ENCODE measurements around the gene RUSF1. TPM values are rescaled to one million over a fixed set of nuclear protein-coding genes. Genes with fewer than 3 reads are reported as not detected.

RUSF1 gene
- total and polyA plus RNA-seq, 4 donors: 15.3 to 71.7 (median 56.5) TPM

DNA sequence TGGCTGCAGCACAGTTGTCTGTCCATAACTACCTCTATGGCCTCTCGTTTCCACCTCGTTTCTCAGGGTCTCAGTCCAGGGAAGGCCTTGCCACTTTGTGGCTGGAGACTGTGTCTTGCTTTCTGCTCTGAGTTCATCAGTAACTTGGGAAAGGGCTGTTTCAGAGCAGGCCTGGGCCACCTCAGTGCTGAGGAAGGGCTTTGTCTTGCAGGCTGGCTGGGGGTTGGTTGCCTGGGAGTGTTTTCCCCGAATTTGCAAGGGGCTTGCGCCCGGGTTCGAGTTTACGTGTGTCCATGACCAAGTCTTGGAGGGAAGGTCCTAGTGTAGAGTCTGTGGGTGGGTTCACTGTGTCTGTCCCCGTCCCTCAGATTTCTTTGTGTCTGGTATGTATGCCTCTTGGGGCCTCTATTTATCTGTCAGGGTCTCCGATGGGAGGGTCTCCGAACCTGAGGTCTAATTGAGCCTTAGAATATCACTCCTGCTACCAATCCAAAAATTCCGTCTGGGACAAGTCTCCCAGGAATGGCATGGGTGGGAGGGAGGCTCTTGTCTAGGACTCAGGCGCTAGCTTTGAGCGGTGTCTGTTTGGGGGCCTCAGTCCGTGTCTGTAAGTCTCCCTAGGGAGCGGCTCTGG, 36.8 kb downstream of the RUSF1 start:
- Histone ChIP-seq H3K36me3 (ENCODE audit: control insufficient read depth in 1 of 2, insufficient read depth in 2 of 2, low read length in 1 of 2) (peaks cover 0 to 7% of the 10 kb centered on the region in 2 donors), H3K4me3 (ENCODE audit: low read length in 2 of 2) (peak overlapping the region; percentile 79 to 92), H3K9me3 (ENCODE audit: control insufficient read depth, low read length) (no peaks in the 10 kb centered on the region), H3K27me3 (ENCODE audit: control insufficient read depth in 1 of 2, insufficient read depth in 2 of 2, low read length in 1 of 2) (no peaks in the 10 kb centered on the region), H3K27ac (ENCODE audit: low read depth in 1 of 2, low read length in 2 of 2) (peak overlapping the region; percentile 77 to 78), H3K4me1 (ENCODE audit: control insufficient read depth in 1 of 2, insufficient read depth in 2 of 2, low read length in 2 of 2) (no peaks in the 10 kb centered on the region)
- intact Hi-C loops (cut with DNase I): no loop called here
- DNase-seq (peak in 1 of 2 donors; percentile 45), ATAC-seq (ENCODE audit: low FRiP score) (no peak)
- 3 to 5% methylated on average over 15 of the region's 15 CpGs for WGBS, 2 donors

DNA sequence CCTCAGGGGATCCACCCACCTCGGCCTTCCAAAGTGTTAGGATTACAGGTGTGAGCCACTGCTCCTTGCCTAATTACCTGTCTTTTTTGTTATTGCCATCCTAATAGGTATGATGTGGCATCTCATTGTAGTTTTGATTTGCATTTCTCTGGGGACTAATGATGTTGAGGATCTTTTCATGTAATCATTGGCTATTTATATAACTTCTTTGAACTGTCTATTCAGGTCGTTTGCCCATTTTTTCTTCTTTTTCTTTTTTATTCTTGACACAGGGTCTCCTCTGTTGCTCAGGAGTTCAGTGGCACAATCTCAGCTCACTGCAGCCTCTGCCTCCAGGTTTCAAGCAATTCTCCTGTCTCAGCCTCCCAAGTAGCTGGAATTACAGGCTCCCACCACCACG, 37.6 kb downstream of the RUSF1 start:
- H3K9me3 ChIP-seq (ENCODE audit: control insufficient read depth, low read length): no peaks in the 10 kb centered on the region
- intact Hi-C loops (cut with DNase I): no loop called here
- no peak overlapping the region for H3K4me3 ChIP-seq (ENCODE audit: low read length in 2 of 2)
- H3K27ac ChIP-seq (ENCODE audit: low read depth in 1 of 2, low read length in 2 of 2): peak overlapping the region in 1 of 2 donors; percentile 77
- no peak for DNase-seq
- H3K4me1 ChIP-seq (ENCODE audit: control insufficient read depth in 1 of 2, insufficient read depth in 2 of 2, low read length in 2 of 2): no peaks in the 10 kb centered on the region
- WGBS, 2 donors: 77 to 87% methylated on average over 3 of the region's 3 CpGs
- H3K27me3 ChIP-seq (ENCODE audit: control insufficient read depth in 1 of 2, insufficient read depth in 2 of 2, low read length in 1 of 2): no peaks in the 10 kb centered on the region
- H3K36me3 ChIP-seq (ENCODE audit: control insufficient read depth in 1 of 2, insufficient read depth in 2 of 2, low read length in 1 of 2): peaks cover 0 to 4% of the 10 kb centered on the region in 2 donors
- no peak for ATAC-seq (ENCODE audit: low FRiP score)

DNA sequence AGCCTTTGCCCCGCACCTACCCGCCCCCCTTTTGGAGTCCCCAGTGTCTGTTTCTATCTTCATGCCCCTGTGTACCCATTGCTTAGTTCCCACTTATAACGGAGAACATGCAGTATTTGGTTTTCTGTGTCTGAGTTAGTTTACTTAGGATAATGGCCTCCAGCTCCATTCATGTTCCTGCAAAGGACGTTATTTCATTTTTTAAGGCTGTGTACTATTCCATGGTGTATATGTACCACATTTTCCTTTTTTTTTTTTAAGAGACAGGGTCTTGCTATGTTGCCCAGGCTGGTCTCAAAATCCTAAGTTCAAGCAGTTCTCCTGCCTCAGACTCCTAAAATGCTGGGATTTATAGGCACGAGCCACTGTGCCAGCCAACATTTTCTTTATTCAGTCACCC, 40.3 kb downstream of the RUSF1 start:
- ATAC-seq (ENCODE audit: low FRiP score) (no peak), DNase-seq (no peak)
- no peak overlapping the region for H3K27ac ChIP-seq (ENCODE audit: low read depth in 1 of 2, low read length in 2 of 2)
- WGBS, 2 donors: 84 to 85% methylated on average over 5 of the region's 5 CpGs
- no peaks in the 10 kb centered on the region for H3K27me3 ChIP-seq (ENCODE audit: control insufficient read depth in 1 of 2, insufficient read depth in 2 of 2, low read length in 1 of 2)
- intact Hi-C loops (cut with DNase I): no loop called here
- no peaks in the 10 kb centered on the region for H3K9me3 ChIP-seq (ENCODE audit: control insufficient read depth, low read length)
- no peaks in the 10 kb centered on the region for H3K4me1 ChIP-seq (ENCODE audit: control insufficient read depth in 1 of 2, insufficient read depth in 2 of 2, low read length in 2 of 2)
- peaks cover 0 to 2% of the 10 kb centered on the region in 2 donors for H3K36me3 ChIP-seq (ENCODE audit: control insufficient read depth in 1 of 2, insufficient read depth in 2 of 2, low read length in 1 of 2)
- H3K4me3 ChIP-seq (ENCODE audit: low read length in 2 of 2): no peak overlapping the region

DNA sequence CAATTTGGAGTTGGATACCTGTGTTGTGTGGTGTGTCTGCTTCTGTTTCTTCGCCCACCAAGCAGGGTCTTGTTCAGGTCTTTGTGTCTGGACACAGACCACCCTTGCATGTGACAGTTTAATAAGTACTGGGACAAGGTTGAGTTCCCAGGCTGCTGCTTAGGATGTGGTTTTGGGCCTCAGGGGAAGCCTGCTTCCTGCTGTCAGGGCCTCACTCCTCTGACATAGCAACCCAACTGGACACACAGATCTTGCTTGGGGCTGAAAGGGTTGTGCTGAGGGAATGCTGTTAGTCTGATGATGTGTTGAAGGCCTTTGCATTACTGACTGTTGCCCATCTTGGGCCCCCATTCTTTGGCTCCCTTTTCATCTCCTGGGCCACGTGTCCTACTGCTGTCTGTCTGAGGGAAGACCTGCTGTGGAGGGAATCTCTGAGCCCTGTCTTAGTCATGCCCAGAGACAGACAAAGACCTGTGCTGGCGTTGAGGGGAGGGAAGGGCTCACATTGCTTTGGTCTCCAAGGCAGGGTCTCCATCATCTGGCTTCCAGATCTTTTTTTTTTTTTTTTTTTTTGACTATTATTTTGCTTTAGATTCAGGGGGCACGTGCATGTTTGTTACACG, 40.9 kb downstream of the RUSF1 start:
- ATAC-seq (ENCODE audit: low FRiP score) (no peak), DNase-seq (peak in 1 of 2 donors; percentile 29)
- intact Hi-C loops (cut with DNase I): no loop called here
- H3K4me3 ChIP-seq (ENCODE audit: low read length in 2 of 2): no peak overlapping the region
- H3K27ac ChIP-seq (ENCODE audit: low read depth in 1 of 2, low read length in 2 of 2): no peak overlapping the region
- H3K9me3 ChIP-seq (ENCODE audit: control insufficient read depth, low read length): no peaks in the 10 kb centered on the region
- no peaks in the 10 kb centered on the region for H3K27me3 ChIP-seq (ENCODE audit: control insufficient read depth in 1 of 2, insufficient read depth in 2 of 2, low read length in 1 of 2)
- no peaks in the 10 kb centered on the region for H3K4me1 ChIP-seq (ENCODE audit: control insufficient read depth in 1 of 2, insufficient read depth in 2 of 2, low read length in 2 of 2)
- H3K36me3 ChIP-seq (ENCODE audit: control insufficient read depth in 1 of 2, insufficient read depth in 2 of 2, low read length in 1 of 2): peaks cover 0 to 2% of the 10 kb centered on the region in 2 donors
- WGBS, 2 donors: 82 to 88% methylated on average over 5 of the region's 5 CpGs

DNA sequence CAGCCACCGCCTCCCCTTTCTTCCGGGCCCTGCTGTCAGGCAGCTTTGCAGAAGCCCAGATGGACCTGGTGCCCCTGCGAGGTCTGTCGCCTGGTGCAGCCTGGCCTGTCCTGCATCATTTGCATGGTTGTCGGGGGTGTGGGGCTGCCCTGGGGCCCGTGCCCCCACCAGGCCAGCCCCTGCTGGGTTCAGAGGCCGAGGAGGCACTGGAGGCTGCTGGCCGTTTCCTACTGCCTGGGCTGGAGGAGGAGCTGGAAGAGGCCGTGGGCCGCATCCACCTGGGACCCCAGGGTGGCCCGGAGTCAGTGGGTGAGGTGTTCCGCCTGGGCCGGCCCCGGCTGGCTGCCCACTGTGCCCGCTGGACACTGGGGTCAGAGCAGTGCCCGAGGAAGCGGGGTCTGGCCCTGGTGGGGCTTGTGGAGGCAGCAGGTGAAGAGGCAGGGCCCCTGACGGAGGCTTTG, 41.8 kb downstream of the RUSF1 start:
- H3K4me3 ChIP-seq (ENCODE audit: low read length in 2 of 2): no peak overlapping the region
- DNase-seq: peak in 1 of 2 donors; percentile 44
- H3K36me3 ChIP-seq (ENCODE audit: control insufficient read depth in 1 of 2, insufficient read depth in 2 of 2, low read length in 1 of 2): peaks cover 0 to 2% of the 10 kb centered on the region in 2 donors
- H3K27me3 ChIP-seq (ENCODE audit: control insufficient read depth in 1 of 2, insufficient read depth in 2 of 2, low read length in 1 of 2): no peaks in the 10 kb centered on the region
- no peaks in the 10 kb centered on the region for H3K9me3 ChIP-seq (ENCODE audit: control insufficient read depth, low read length)
- no peaks in the 10 kb centered on the region for H3K4me1 ChIP-seq (ENCODE audit: control insufficient read depth in 1 of 2, insufficient read depth in 2 of 2, low read length in 2 of 2)
- H3K27ac ChIP-seq (ENCODE audit: low read depth in 1 of 2, low read length in 2 of 2): no peak overlapping the region
- intact Hi-C loops (cut with DNase I): no loop called here
- WGBS, 2 donors: 94 to 95% methylated on average over 18 of the region's 18 CpGs
- no peak for ATAC-seq (ENCODE audit: low FRiP score)

DNA sequence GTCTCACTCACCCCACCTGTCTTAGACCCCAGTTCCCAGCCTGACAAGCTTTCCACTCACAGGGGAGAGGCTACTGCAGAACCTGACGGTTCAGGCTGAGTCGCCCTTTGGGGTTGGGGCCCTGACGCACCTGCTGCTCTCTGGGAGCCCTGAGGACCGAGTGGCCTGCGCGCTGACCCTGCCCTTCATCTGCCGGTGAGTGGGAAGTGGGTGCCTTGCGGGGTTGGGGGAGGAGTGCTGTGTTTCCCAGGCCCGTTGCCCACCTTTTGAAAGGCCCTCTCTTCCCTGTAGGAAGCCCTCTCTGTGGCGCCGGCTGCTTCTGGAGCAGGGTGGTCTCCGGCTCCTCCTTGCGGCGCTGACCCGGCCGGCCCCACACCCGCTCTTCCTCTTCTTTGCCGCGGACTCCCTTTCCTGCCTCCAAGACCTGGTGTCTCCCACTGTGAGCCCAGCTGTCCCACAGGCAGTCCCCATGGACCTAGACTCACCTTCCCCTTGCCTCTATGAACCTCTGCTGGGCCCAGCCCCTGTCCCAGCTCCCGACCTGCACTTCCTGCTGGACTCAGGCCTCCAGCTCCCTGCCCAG, 42.3 kb downstream of the RUSF1 start:
- Histone ChIP-seq H3K27ac (ENCODE audit: low read depth in 1 of 2, low read length in 2 of 2) (no peak overlapping the region), H3K27me3 (ENCODE audit: control insufficient read depth in 1 of 2, insufficient read depth in 2 of 2, low read length in 1 of 2) (no peaks in the 10 kb centered on the region), H3K36me3 (ENCODE audit: control insufficient read depth in 1 of 2, insufficient read depth in 2 of 2, low read length in 1 of 2) (peaks cover 0 to 2% of the 10 kb centered on the region in 2 donors), H3K9me3 (ENCODE audit: control insufficient read depth, low read length) (no peaks in the 10 kb centered on the region), H3K4me3 (ENCODE audit: low read length in 2 of 2) (no peak overlapping the region), H3K4me1 (ENCODE audit: control insufficient read depth in 1 of 2, insufficient read depth in 2 of 2, low read length in 2 of 2) (no peaks in the 10 kb centered on the region)
- ATAC-seq (ENCODE audit: low FRiP score) (no peak), DNase-seq (peak in 1 of 2 donors; percentile 40)
- WGBS, 2 donors: 94% methylated on average over 20 of the region's 20 CpGs
- intact Hi-C loops (cut with DNase I): no loop called here

DNA sequence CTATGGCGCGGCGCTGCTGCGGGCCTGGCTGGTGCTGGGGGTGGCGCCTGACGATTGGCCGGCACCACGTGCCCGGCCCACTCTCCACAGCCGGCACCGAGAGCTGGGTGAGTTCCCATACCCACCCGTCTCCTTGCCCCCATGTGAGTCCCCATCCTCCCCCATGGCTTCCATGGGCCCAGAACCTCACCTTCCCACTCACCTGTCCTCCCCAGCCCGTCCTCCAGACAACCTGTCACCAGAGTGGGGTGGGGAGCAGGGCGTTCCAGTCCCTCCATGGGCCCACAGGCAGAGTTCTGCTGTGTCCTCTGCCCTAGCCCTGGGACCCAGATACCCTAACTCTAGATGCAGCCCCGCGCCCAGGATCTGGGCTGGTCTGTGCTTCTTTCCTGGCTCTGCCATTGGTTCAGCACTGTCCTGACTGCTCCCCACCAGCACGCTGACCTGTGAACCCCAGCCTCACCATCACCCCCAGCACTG, 43.4 kb downstream of the RUSF1 start:
- Histone ChIP-seq H3K9me3 (ENCODE audit: control insufficient read depth, low read length) (no peaks in the 10 kb centered on the region), H3K27ac (ENCODE audit: low read depth in 1 of 2, low read length in 2 of 2) (no peak overlapping the region), H3K4me1 (ENCODE audit: control insufficient read depth in 1 of 2, insufficient read depth in 2 of 2, low read length in 2 of 2) (no peaks in the 10 kb centered on the region), H3K36me3 (ENCODE audit: control insufficient read depth in 1 of 2, insufficient read depth in 2 of 2, low read length in 1 of 2) (peaks cover 0 to 2% of the 10 kb centered on the region in 2 donors), H3K4me3 (ENCODE audit: low read length in 2 of 2) (no peak overlapping the region), H3K27me3 (ENCODE audit: control insufficient read depth in 1 of 2, insufficient read depth in 2 of 2, low read length in 1 of 2) (no peaks in the 10 kb centered on the region)
- 89 to 92% methylated on average over 17 of the region's 17 CpGs for WGBS, 2 donors
- intact Hi-C loops (cut with DNase I): loop anchor here in 1 of 2 donors (5.0 kb wide), 2 partner anchors 32 to 393 kb away; partner anchors contain the start of genes ZNF646 and ZNF668
- ATAC-seq (ENCODE audit: low FRiP score) (no peak), DNase-seq (peak; percentile 33 to 61)

DNA sequence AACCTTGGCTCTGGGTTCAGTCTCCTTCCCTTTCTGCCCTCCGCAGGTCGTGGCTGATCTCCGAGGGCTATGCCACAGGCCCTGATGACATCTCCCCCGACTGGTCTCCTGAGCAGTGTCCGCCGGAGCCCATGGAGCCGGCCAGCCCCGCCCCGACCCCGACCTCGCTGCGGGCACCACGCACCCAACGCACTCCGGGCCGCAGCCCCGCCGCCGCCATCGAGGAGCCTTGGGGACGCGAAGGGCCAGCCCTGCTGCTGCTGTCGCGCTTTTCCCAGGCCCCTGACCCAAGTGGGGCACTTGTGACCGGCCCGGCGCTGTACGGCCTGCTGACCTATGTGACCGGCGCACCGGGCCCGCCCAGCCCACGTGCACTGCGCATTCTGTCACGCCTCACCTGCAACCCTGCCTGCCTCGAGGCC, 43.8 kb downstream of the RUSF1 start:
- ATAC-seq (ENCODE audit: low FRiP score) (no peak), DNase-seq (peak; percentile 41 to 74)
- Histone ChIP-seq H3K27ac (ENCODE audit: low read depth in 1 of 2, low read length in 2 of 2) (no peak overlapping the region), H3K9me3 (ENCODE audit: control insufficient read depth, low read length) (no peaks in the 10 kb centered on the region), H3K4me3 (ENCODE audit: low read length in 2 of 2) (no peak overlapping the region), H3K4me1 (ENCODE audit: control insufficient read depth in 1 of 2, insufficient read depth in 2 of 2, low read length in 2 of 2) (no peaks in the 10 kb centered on the region), H3K36me3 (ENCODE audit: control insufficient read depth in 1 of 2, insufficient read depth in 2 of 2, low read length in 1 of 2) (peaks cover 0 to 2% of the 10 kb centered on the region in 2 donors), H3K27me3 (ENCODE audit: control insufficient read depth in 1 of 2, insufficient read depth in 2 of 2, low read length in 1 of 2) (no peaks in the 10 kb centered on the region)
- 93 to 97% methylated on average over 34 to 36 of the region's 36 CpGs for WGBS, 2 donors
- intact Hi-C loops (cut with DNase I): loop anchor here in 1 of 2 donors (5.0 kb wide), 2 partner anchors 33 to 392 kb away; partner anchors contain the start of genes ZNF646 and ZNF668
